ENCODE measurements around the gene LACRT. TPM values are rescaled to one million over a fixed set of nuclear protein-coding genes. Genes with fewer than 3 reads are reported as not detected.

Gene LACRT
- total RNA-seq, 1 experiment from 2014 or later, result not detected

GRCh38 chr12:54602661-54603060 lies 32.0 kb downstream of the LACRT start:
- no peak for DNase-seq (ENCODE audit: low read depth)

GRCh38 chr12:54601841-54602240 lies 32.9 kb downstream of the LACRT start:
- peak; percentile 10 for DNase-seq (ENCODE audit: low read depth)

DNA sequence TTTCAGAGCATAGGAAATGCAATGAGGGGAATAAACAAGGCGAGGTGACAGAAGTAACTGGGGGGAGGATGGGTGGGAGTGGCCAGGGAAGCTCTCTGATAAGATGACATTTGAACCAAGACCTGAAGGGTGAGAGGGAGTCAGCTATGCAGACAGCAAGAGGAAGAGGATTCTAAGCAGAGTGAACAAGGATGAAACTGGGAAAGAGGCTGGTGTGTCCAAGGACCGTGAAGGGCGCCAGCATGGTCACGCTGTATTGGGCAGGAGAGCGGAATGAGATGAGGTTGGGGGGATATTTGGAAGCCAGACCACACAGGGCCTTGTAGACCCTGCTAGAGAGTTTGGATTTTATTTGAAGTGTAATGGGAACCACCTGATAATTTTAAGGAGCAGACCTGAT lies 35.7 kb downstream of the LACRT start:
- DNase-seq (ENCODE audit: low read depth), result no peak

DNA sequence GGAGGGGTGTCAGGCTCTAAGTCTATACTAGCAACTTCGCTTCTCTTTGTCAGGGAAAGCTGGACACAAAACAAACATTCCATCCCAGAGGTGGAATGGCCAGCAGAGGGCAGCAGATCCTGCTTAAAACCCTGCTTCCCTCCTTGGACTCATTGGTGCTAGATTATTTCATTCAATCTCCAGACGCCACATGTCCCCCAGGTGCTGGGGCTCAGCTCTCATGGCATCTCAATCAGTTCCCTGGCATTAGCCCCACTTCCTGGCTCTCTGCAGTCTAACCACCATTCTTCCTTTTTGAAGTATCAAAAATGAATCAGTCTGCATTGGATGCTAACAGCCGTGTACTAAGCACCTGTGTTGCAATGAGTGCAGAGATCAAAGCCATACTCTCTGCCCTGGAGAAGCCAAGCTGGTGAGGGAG lies 38.2 kb downstream of the LACRT start:
- peak; percentile 44 for DNase-seq (ENCODE audit: low read depth)

GRCh38 chr12:54595471-54595870 lies 39.2 kb downstream of the LACRT start:
- no peak for DNase-seq (ENCODE audit: low read depth)

GRCh38 chr12:54593725-54594124 lies 41.0 kb downstream of the LACRT start:
- no peak for DNase-seq (ENCODE audit: low read depth)

GRCh38 chr12:54593135-54593534 lies 41.6 kb downstream of the LACRT start:
- DNase-seq (ENCODE audit: low read depth), result peak; percentile 14

DNA sequence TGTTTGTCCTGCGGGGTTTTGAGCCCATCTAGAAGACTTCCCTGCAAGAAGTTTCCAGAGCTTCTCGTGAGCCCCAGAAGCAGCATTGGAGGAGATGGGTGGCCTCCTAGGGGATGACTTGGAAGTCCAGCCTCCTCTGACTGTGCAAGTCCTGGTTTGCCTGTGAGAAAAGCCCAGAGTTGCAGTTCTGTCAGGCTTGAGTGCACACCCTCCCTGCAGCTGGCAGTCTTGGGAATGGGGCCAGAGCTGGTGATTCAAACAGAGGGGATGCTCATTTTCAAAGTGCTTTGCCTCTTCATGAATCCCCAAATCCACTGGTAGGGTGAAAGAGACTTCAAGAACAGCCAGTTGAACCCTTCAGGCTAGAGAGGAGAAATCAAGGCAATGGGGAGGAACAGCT lies 42.4 kb downstream of the LACRT start:
- DNase-seq (ENCODE audit: low read depth), result peak; percentile 15

DNA sequence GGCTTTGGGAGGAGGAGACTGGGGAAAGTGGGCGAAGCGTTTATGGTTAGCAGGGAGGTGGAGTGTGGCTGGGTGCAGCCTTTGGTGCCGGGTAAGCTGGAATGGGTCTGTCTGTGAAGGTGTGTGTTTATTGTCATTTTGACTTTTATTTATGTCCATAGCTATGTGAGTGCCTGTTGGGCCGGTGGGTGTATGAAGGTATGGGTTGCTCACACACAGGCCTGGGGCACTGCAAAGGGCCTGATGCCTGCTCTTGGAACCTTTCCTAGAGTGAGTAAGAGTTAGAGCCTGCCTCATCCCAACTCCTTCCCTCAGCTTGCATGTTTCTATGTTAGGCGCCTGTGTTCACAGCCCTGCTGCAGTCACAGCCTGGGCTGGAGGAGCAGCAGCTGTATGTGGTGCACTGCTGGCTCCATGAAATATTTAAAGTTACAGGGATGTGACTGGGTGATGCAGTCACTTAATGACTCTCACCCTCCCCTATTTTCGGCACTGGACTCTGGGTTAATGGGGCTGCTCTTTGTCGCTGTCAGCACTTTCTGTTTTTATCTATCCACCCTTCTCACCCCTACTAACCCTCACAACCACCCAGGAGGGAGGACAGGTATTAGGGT lies 43.6 kb downstream of the LACRT start:
- no peak for DNase-seq (ENCODE audit: low read depth)

GRCh38 chr12:54589964-54590363 lies 44.7 kb downstream of the LACRT start:
- DNase-seq (ENCODE audit: low read depth), result no peak

DNA sequence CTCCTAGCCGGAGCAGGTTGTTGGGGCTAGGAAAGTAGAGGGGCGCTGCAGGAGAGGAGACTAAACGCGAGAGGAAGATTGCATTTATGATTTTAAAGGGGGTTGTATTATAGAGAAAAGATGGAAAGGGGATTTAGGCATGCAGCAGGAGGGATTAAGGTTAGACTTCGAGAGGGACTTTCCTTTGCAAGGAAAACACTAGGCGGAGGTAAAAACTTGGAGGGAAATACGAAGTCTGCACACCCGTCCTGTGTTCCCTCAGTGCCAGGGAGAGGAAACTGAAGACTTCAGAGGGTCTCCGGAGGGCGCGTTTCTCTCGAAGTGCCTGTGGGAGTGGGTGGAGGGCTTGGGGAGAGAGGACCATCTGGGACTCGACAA lies 45.8 kb downstream of the LACRT start:
- DNase-seq (ENCODE audit: low read depth), result no peak

- no peak for DNase-seq (ENCODE audit: low read depth)
Observed at GRCh38 chr12:54588110-54588889, 46.4 kb downstream of the LACRT start, which contains the start of gene PPP1R1A. TSS of gene PPP1R1A (minus strand) at chr12:54588659. CDS start at chr12:54588488, 171 bp downstream.

DNA sequence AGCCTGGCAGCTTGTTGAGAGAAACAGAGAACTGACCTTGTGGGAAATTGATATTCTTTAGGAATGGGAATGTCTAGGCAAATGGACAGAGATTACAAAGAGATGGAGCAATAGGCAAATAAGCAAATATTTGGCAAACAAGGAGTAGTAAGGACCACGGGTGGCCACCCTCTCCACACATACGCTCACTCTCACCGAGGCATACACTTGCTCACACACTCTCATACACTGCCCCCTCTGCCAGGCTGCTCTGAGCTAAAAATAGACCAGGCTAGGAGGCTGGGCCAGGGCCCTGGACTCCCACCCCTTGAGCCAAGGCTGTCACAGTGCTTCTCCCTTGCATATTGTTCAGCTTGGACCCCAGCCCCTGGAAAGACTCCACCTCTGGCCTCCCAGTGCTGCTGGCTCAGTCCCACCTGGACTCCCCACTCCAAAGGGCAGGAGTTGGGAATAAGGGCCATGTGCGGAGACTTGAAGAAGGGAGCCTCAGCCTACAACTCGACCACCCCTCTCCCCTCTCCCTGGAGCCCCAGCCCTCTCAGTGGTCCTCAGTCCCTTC lies 47.3 kb downstream of the LACRT start:
- no peak for DNase-seq (ENCODE audit: low read depth)

DNA sequence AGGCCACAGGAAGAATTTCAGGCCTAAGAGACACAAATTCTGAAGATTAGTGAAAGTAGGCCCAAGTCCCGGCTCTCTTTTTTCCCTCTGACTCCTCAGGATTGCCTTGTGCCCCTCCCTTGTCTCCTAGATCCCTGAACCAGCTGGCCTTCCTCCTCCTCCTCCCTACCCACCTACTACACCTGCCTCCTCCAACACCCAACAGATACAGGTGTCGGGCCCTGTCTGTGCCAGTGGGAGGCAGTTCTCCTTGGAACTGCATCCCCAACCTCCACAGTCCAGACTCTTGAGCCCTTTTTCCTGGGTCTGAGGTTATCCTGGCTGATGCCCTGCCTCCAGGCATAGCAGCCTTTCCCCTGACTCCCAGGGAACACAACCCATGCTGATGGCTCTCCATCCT lies 48.1 kb downstream of the LACRT start:
- no peak for DNase-seq (ENCODE audit: low read depth)

DNA sequence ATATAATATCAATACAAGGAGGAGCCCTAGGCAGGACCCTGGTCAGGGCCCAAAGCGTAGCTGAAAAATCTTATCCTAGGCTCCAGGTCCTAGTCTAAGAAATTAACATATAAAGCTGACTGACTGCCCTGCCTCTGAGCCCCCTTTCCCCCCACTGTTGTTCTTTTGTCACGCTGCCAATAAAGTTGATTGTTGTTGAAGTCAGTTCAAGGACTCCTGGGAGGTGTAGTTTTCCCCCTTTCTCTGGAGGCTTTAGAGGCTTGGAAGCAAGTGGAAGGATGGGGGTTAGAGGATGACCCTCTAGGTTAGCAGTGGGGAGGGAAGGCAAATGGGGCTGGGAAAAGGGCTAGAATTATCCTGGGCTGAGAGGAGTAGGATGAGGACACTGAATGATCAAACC lies 49.5 kb downstream of the LACRT start:
- no peak for DNase-seq (ENCODE audit: low read depth)

- DNase-seq (ENCODE audit: low read depth), result no peak
Observed at GRCh38 chr12:54584128-54584527, 50.6 kb downstream of the LACRT start.

DNA sequence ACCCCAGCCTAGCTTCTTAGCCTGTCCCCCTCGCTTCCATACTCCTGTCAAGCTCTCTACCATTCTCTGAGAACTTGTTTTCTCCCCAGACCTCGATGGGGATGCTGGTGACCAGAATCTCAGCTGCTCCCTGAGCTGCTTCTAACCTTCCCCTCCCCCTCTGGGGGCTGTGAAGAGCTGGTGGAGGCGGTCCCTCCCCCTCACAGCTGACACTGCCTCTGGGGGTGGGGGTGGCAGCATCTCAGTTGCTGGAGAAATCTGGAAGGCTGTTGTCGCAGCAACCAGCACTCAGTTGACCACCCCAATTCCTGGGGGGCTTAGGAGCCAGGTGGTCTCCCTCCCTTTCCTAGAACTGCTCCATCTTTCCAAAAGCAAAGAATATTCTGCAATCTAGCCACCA lies 51.0 kb downstream of the LACRT start:
- no peak for DNase-seq (ENCODE audit: low read depth)

GRCh38 chr12:54581412-54581811 lies 53.3 kb downstream of the LACRT start:
- no peak for DNase-seq (ENCODE audit: low read depth)

Other genes starting within 250 kb of the LACRT start
- gene ITGA5, start 215.6 kb downstream of the LACRT start, total RNA-seq (2014; rRNA removed; shearing (Covaris generic)), result 154 and 167 TPM in 2 replicates
- gene GTSF1, start 161.3 kb downstream of the LACRT start, total RNA-seq (2014; rRNA removed; shearing (Covaris generic)), result not detected in 2 replicates
- not detected in 2 replicates for gene NCKAP1L, start 137.1 kb downstream of the LACRT start, total RNA-seq (2014; rRNA removed; shearing (Covaris generic))
- gene PDE1B, start 85.3 kb downstream of the LACRT start, total RNA-seq (2014; rRNA removed; shearing (Covaris generic)), result not detected in 2 replicates
- not detected in 2 replicates for gene PPP1R1A, start 46.2 kb downstream of the LACRT start, total RNA-seq (2014; rRNA removed; shearing (Covaris generic))
- gene DCD, start 13.5 kb upstream of the LACRT start, total RNA-seq (2014; rRNA removed; shearing (Covaris generic)), result not detected in 2 replicates
- not detected in 2 replicates for gene MUCL1, start 219.6 kb upstream of the LACRT start, total RNA-seq (2014; rRNA removed; shearing (Covaris generic))